K562 (cell line): ENCODE measurements around the gene SYTL2. TPM values are rescaled to one million over a fixed set of nuclear protein-coding genes. Genes with fewer than 3 reads are reported as not detected.

Source experiments
- CHCHD3 ChIP-seq: fragments of 250-450 bp; sonication (Bioruptor Pico); IDR thresholded peaks from 2 replicates; pipeline ENCODE4 v2.1.2; 2022; ENCODE audit warnings: mild to moderate bottlenecking
- HNRNPK ChIP-seq: fragments of 200-400 bp; formaldehyde crosslinking; IDR thresholded peaks from one replicate; pipeline ENCODE4 v1.6.1; 2018; ENCODE audit warnings: mild to moderate bottlenecking, low read depth, low read length; ENCODE audit not compliant: poor library complexity, severe bottlenecking
- HNRNPL ChIP-seq: fragments of 200-400 bp; formaldehyde crosslinking; IDR thresholded peaks from 2 replicates; pipeline ENCODE4 v1.6.1; 2017; ENCODE audit warnings: low read depth, mild to moderate bottlenecking, low read length
- JUNB ChIP-seq: fragments of 450-650 bp; formaldehyde crosslinking; conservative IDR thresholded peaks from 2 replicates; pipeline ENCODE4 v1.4.0; 2020; ENCODE audit warnings: mild to moderate bottlenecking
- MAFK ChIP-seq: IDR thresholded peaks from 2 replicates; pipeline ENCODE4 v1.6.1; 2011; ENCODE audit warnings: low read length, improper control_type of control experiment
- MTF1 ChIP-seq: fragments of 250-450 bp; sonication (Bioruptor Pico); IDR thresholded peaks from 2 replicates; pipeline ENCODE4 v1.9.0; 2021; ENCODE audit warnings: moderate library complexity, mild to moderate bottlenecking, inconsistent platforms, borderline replicate concordance
- RBM34 ChIP-seq: fragments of 200-400 bp; formaldehyde crosslinking; IDR thresholded peaks from 2 replicates; pipeline ENCODE4 v1.6.1; 2018; ENCODE audit warnings: low read length, borderline replicate concordance; ENCODE audit not compliant: insufficient read depth
- SIN3A ChIP-seq, 2 experiments: fragments of 150-350 bp in 1 of 2; IDR thresholded peaks; 2 replicates each; pipeline ENCODE4 v1.6.1; 2011 to 2016; ENCODE audit warnings: borderline replicate concordance in 2 of 2, low read depth in 2 of 2, low read length in 2 of 2, mild to moderate bottlenecking in 2 of 2, moderate library complexity in 2 of 2; ENCODE audit not compliant: control insufficient read depth in 1 of 2
- ZNF165 ChIP-seq: fragments of 250-450 bp; sonication (Bioruptor Pico); IDR thresholded peaks from 2 replicates; pipeline ENCODE4 v1.4.0; 2020; ENCODE audit warnings: borderline replicate concordance
- polyA plus RNA-seq, 8 experiments: library from polyadenylated mRNA; depleted of rRNA in 4 of 8; stranded (reverse) in 5 of 8; unstranded in 3 of 8; fragments of >200 nt; fragmentation: Nextera tagmentation in 2 of 8; fragmentation: Illumina TruSeq in 1 of 8; extraction: Ambion mirVana in 2 of 8; extraction: Trizol in 1 of 8; gene quantifications; 2 replicates each; pipeline versions ENCODE4 v1.2.1 to v1.2.3, GENCODE V29; 2011 to 2014; ENCODE audit warnings: inconsistent platforms in 1 of 8, missing spikeins in 1 of 8
- total RNA-seq, 7 experiments: library from RNA; depleted of rRNA in 6 of 7; stranded (reverse); fragments of >200 nt in 6 of 7; fragmentation: Illumina TruSeq in 2 of 7; extraction: Trizol in 2 of 7; gene quantifications; 2 replicates each; pipeline versions ENCODE4 v1.2.1 to v1.2.3, GENCODE V29; 2011 to 2021; ENCODE audit warnings: low replicate concordance in 1 of 7
- TF ChIP-seq, protein P1 (sequence below): sonication (generic); formaldehyde crosslinking; IDR thresholded peaks from 2 replicates; pipeline ENCODE4 v1.8.0; 2022; ENCODE audit warnings: mild to moderate bottlenecking, missing genetic modification reagents
- TF ChIP-seq, protein P2 (sequence below): fragments of 450-650 bp; conservative IDR thresholded peaks from 2 replicates; pipeline ENCODE4 v1.6.1; 2016; ENCODE audit warnings: missing genetic modification characterization, low read depth, mild to moderate bottlenecking, control low read depth, missing compliant biosample characterization
- TF ChIP-seq, protein P3 (sequence below): sonication (generic); formaldehyde crosslinking; IDR thresholded peaks from 2 replicates; pipeline ENCODE4 v1.8.0; 2022; ENCODE audit warnings: mild to moderate bottlenecking, missing genetic modification reagents
- TF ChIP-seq, protein P4 (sequence below): fragments of 450-650 bp; IDR thresholded peaks from 2 replicates; pipeline ENCODE4 v1.7.1; 2018; ENCODE audit warnings: mild to moderate bottlenecking, low read depth; ENCODE audit not compliant: partially characterized antibody
- TF ChIP-seq, protein P5 (sequence below): IDR thresholded peaks from 2 replicates; pipeline ENCODE4 v1.6.1; 2014; ENCODE audit warnings: antibody characterized with exemption

Gene SYTL2
- total and polyA plus RNA-seq, 9 of the 15 experiments (the other 6 are each of a cell fraction or from before 2014, with no cell fraction given), result 0.05 to 0.57 (median 0.35) TPM

DNA sequence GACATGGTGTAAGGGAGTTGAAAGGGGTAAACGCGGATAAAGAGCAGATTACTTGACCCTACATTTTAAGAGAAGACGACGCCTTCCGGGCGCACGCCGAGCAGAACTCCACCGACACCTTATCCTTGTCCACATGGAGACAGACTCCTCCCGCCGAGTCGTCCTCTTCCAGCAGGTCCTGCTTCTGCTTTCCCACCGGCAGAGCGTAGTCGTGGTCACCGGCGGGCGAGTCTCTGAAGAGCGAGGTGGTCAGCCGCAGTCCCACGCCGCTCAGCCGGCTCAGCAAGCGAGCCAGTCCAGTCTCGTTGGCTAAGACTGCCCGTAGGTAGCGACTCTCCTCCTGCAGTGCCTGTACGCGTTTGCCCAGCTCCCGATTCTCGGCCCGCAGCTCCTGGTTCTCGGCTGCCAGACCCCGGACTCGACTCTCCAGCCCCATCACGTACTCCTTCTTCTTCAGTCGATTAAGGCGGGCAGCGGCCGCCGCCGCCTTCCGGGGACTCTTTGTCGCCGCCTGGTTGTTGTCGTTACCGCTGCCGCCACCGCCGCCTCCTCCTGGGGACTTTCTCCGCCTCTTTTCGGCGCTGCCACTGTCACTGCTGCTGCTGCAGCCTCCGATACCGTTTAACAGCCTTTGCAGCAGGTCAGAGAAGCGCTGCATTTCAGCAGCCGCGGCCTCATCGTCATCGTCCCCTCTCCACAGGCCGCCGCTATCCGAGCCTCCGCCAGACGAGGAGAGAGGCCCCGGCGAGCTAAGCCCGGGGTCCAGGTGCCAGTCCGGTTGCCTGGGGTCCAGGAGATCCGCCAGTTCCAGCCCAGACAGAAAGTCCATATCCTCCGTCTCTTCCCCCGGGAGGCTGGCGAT lies 147.0 kb downstream of the SYTL2 start (continued):
- TF ChIP-seq, protein P1, sequence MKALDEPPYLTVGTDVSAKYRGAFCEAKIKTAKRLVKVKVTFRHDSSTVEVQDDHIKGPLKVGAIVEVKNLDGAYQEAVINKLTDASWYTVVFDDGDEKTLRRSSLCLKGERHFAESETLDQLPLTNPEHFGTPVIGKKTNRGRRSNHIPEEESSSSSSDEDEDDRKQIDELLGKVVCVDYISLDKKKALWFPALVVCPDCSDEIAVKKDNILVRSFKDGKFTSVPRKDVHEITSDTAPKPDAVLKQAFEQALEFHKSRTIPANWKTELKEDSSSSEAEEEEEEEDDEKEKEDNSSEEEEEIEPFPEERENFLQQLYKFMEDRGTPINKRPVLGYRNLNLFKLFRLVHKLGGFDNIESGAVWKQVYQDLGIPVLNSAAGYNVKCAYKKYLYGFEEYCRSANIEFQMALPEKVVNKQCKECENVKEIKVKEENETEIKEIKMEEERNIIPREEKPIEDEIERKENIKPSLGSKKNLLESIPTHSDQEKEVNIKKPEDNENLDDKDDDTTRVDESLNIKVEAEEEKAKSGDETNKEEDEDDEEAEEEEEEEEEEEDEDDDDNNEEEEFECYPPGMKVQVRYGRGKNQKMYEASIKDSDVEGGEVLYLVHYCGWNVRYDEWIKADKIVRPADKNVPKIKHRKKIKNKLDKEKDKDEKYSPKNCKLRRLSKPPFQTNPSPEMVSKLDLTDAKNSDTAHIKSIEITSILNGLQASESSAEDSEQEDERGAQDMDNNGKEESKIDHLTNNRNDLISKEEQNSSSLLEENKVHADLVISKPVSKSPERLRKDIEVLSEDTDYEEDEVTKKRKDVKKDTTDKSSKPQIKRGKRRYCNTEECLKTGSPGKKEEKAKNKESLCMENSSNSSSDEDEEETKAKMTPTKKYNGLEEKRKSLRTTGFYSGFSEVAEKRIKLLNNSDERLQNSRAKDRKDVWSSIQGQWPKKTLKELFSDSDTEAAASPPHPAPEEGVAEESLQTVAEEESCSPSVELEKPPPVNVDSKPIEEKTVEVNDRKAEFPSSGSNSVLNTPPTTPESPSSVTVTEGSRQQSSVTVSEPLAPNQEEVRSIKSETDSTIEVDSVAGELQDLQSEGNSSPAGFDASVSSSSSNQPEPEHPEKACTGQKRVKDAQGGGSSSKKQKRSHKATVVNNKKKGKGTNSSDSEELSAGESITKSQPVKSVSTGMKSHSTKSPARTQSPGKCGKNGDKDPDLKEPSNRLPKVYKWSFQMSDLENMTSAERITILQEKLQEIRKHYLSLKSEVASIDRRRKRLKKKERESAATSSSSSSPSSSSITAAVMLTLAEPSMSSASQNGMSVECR, result no peak; the same call in 1 of the 2 replicates
- TF ChIP-seq HNRNPK (no peak), CHCHD3 (no peak), SIN3A (IDR thresholded peaks at IDR 0.05; ENCODE audit: borderline replicate concordance in 2 of 2, control insufficient read depth in 1 of 2, low read depth in 2 of 2, low read length in 2 of 2) (peak in 1 of 2 experiments; percentile 91; a peak in 3 of 4 replicates), ZNF165 (no peak), JUNB (CRISPR knock-in tag) (no peak), HNRNPL (no peak), MTF1 (CRISPR knock-in tag) (no peak), MAFK (no peak), RBM34 (no peak)
- TF ChIP-seq, protein P2, sequence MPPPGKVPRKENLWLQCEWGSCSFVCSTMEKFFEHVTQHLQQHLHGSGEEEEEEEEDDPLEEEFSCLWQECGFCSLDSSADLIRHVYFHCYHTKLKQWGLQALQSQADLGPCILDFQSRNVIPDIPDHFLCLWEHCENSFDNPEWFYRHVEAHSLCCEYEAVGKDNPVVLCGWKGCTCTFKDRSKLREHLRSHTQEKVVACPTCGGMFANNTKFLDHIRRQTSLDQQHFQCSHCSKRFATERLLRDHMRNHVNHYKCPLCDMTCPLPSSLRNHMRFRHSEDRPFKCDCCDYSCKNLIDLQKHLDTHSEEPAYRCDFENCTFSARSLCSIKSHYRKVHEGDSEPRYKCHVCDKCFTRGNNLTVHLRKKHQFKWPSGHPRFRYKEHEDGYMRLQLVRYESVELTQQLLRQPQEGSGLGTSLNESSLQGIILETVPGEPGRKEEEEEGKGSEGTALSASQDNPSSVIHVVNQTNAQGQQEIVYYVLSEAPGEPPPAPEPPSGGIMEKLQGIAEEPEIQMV (tag), result no peak
- TF ChIP-seq, protein P3, sequence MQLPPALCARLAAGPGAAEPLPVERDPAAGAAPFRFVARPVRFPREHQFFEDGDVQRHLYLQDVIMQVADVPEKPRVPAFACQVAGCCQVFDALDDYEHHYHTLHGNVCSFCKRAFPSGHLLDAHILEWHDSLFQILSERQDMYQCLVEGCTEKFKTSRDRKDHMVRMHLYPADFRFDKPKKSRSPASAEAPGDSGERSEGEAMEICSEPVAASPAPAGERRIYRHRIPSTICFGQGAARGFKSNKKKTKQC (CRISPR knock-in tag), result no peak
- TF ChIP-seq, protein P4, sequence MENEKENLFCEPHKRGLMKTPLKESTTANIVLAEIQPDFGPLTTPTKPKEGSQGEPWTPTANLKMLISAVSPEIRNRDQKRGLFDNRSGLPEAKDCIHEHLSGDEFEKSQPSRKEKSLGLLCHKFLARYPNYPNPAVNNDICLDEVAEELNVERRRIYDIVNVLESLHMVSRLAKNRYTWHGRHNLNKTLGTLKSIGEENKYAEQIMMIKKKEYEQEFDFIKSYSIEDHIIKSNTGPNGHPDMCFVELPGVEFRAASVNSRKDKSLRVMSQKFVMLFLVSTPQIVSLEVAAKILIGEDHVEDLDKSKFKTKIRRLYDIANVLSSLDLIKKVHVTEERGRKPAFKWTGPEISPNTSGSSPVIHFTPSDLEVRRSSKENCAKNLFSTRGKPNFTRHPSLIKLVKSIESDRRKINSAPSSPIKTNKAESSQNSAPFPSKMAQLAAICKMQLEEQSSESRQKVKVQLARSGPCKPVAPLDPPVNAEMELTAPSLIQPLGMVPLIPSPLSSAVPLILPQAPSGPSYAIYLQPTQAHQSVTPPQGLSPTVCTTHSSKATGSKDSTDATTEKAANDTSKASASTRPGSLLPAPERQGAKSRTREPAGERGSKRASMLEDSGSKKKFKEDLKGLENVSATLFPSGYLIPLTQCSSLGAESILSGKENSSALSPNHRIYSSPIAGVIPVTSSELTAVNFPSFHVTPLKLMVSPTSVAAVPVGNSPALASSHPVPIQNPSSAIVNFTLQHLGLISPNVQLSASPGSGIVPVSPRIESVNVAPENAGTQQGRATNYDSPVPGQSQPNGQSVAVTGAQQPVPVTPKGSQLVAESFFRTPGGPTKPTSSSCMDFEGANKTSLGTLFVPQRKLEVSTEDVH, result no peak
- TF ChIP-seq, protein P5, sequence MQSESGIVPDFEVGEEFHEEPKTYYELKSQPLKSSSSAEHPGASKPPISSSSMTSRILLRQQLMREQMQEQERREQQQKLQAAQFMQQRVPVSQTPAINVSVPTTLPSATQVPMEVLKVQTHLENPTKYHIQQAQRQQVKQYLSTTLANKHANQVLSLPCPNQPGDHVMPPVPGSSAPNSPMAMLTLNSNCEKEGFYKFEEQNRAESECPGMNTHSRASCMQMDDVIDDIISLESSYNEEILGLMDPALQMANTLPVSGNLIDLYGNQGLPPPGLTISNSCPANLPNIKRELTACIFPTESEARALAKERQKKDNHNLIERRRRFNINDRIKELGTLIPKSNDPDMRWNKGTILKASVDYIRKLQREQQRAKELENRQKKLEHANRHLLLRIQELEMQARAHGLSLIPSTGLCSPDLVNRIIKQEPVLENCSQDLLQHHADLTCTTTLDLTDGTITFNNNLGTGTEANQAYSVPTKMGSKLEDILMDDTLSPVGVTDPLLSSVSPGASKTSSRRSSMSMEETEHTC, result no peak
